ENCODE results near the gene LRIT3.

LRIT3 gene

GRCh38 chr4:109847896-109848442, at the start of gene LRIT3:
LRIT3 (plus strand) TSS chr4:109848107; CDS start chr4:109848202, 95 bp downstream.
- no peak for DNase-seq (ENCODE audit: low read depth in 2 of 2)

GRCh38 chr4:109798866-109799265, 49.0 kb upstream of the LRIT3 start:
- DNase-seq (ENCODE audit: low read depth in 2 of 2): no peak

GRCh38 chr4:109801099-109801789, 46.7 kb upstream of the LRIT3 start:
- DNase-seq (ENCODE audit: low read depth in 2 of 2): no peak

- no peak for DNase-seq (ENCODE audit: low read depth in 2 of 2)
Observed at GRCh38 chr4:109801895-109802319, 46.0 kb upstream of the LRIT3 start, which contains the start of gene CFI. CFI (minus strand) TSS chr4:109801999; CDS start chr4:109801971, 28 bp downstream.

GRCh38 chr4:109803924-109804571, 43.9 kb upstream of the LRIT3 start:
- no peak for DNase-seq (ENCODE audit: low read depth in 2 of 2)

GRCh38 chr4:109809655-109810054, 38.3 kb upstream of the LRIT3 start:
- no peak for DNase-seq (ENCODE audit: low read depth in 2 of 2)

GRCh38 chr4:109810552-109811387, 37.1 kb upstream of the LRIT3 start:
- no peak for DNase-seq (ENCODE audit: low read depth in 2 of 2)

- no peak for DNase-seq (ENCODE audit: low read depth in 2 of 2)
Observed at GRCh38 chr4:109811707-109812106, 36.2 kb upstream of the LRIT3 start.

GRCh38 chr4:109815151-109816081, 32.5 kb upstream of the LRIT3 start, which contains the start of gene GAR1:
GAR1 (plus strand) TSS chr4:109815762; CDS start chr4:109816165, 403 bp downstream.
- DNase-seq (ENCODE audit: low read depth in 2 of 2): peak; percentile 70 to 77

GRCh38 chr4:109816082-109816442, 31.8 kb upstream of the LRIT3 start:
- peak; percentile 36 to 43 for DNase-seq (ENCODE audit: low read depth in 2 of 2)

- DNase-seq (ENCODE audit: low read depth in 2 of 2): no peak
Observed at GRCh38 chr4:109816894-109817293, 31.0 kb upstream of the LRIT3 start.

GRCh38 chr4:109818268-109818667, 29.6 kb upstream of the LRIT3 start:
- DNase-seq (ENCODE audit: low read depth in 2 of 2): no peak

GRCh38 chr4:109820563-109820962, 27.3 kb upstream of the LRIT3 start:
- DNase-seq (ENCODE audit: low read depth in 2 of 2): no peak

GRCh38 chr4:109821185-109821584, 26.7 kb upstream of the LRIT3 start:
- DNase-seq (ENCODE audit: low read depth in 2 of 2): no peak

GRCh38 chr4:109826719-109827118, 21.2 kb upstream of the LRIT3 start:
- DNase-seq (ENCODE audit: low read depth in 2 of 2): no peak

- no peak for DNase-seq (ENCODE audit: low read depth in 2 of 2)
Observed at GRCh38 chr4:109827672-109828071, 20.2 kb upstream of the LRIT3 start, which contains the start of gene RRH. RRH (plus strand) TSS chr4:109827972; CDS start chr4:109828028, 56 bp downstream.

- no peak for DNase-seq (ENCODE audit: low read depth in 2 of 2)
Observed at GRCh38 chr4:109833756-109834155, 14.2 kb upstream of the LRIT3 start.

GRCh38 chr4:109836985-109837384, 10.9 kb upstream of the LRIT3 start:
- DNase-seq (ENCODE audit: low read depth in 2 of 2): no peak

- DNase-seq (ENCODE audit: low read depth in 2 of 2): no peak
Observed at GRCh38 chr4:109846395-109847098, 1.4 kb upstream of the LRIT3 start.

- no peak for DNase-seq (ENCODE audit: low read depth in 2 of 2)
Observed at GRCh38 chr4:109848501-109848900, 594 bp downstream of the LRIT3 start.

All from stimulated activated CD4-positive, alpha-beta T cell treated with anti-CD3 and anti-CD28 coated beads, Interleukin-1b, Interleukin-23, amount 100 ng/mL, for 4 hours (primary cell).